RWPE2 (cell line): ENCODE measurements around the gene CTCFL.

Experiments
- ATAC-seq: fragments of 200-7000 bp; cut with Tn5 transposase; 3 replicates; pipeline ENCODE4 v1.9.1; 2021; ENCODE audit warnings: low read depth
- DNase-seq: peaks from one replicate; pipeline ENCODE4 v3.0.0-alpha.2; 2020; ENCODE audit warnings: low spot score
- H3K27ac ChIP-seq: fragments of 450-650 bp; 2 replicates; pipeline ENCODE4 v1.5.1; 2017; ENCODE audit warnings: mild to moderate bottlenecking; ENCODE audit not compliant: poor library complexity, severe bottlenecking
- H3K27me3 ChIP-seq: fragments of 250-450 bp; sonication (Bioruptor Pico); 2 replicates; pipeline ENCODE4 v1.5.1; 2021; ENCODE audit warnings: mild to moderate bottlenecking, moderate library complexity; ENCODE audit not compliant: insufficient read depth, poor library complexity, severe bottlenecking
- H3K36me3 ChIP-seq: fragments of 250-450 bp; sonication (Bioruptor Pico); 2 replicates; pipeline ENCODE4 v1.5.1; 2020; ENCODE audit warnings: low read depth, mild to moderate bottlenecking, moderate library complexity
- H3K4me1 ChIP-seq: fragments of 250-450 bp; sonication (Bioruptor Pico); 2 replicates; pipeline ENCODE4 v1.5.1; 2021; ENCODE audit warnings: mild to moderate bottlenecking, moderate library complexity; ENCODE audit not compliant: insufficient read depth, poor library complexity, severe bottlenecking
- H3K4me3 ChIP-seq: fragments of 250-450 bp; sonication (Bioruptor Pico); 2 replicates; pipeline ENCODE4 v1.5.1; 2021; ENCODE audit warnings: mild to moderate bottlenecking, moderate library complexity; ENCODE audit not compliant: severe bottlenecking
- H3K9me3 ChIP-seq: fragments of 250-450 bp; sonication (Bioruptor Pico); 2 replicates; pipeline ENCODE4 v1.5.1; 2021; ENCODE audit warnings: mild to moderate bottlenecking, moderate library complexity; ENCODE audit not compliant: severe bottlenecking
- CTCF ChIP-seq: fragments of 450-650 bp; IDR thresholded peaks from one replicate; pipeline ENCODE4 v1.5.1; 2017; ENCODE audit warnings: mild to moderate bottlenecking, moderate library complexity; ENCODE audit not compliant: poor library complexity, severe bottlenecking

Gene CTCFL

GRCh38 chr20:57524511-57525176 is at the start of gene CTCFL:
Gene CTCFL (minus strand): TSS chr20:57525140. CDS start chr20:57524205, 935 bp downstream.
- Histone ChIP-seq H3K27me3 (peaks cover 25% of the 10 kb centered on the region), H3K36me3 (no peaks in the 10 kb centered on the region), H3K4me3 (no peak within 1 kb of the TSS), H3K9me3 (no peaks in the 10 kb centered on the region), H3K4me1 (no peaks in the 10 kb centered on the region), H3K27ac (no peak within 1 kb of the TSS)
- TF ChIP-seq CTCF, result no peak
- DNase-seq (no peak), ATAC-seq (peak; percentile 4; the same call in 1 of the 3 replicates)

- DNase-seq (no peak), ATAC-seq (no peak)
- Histone ChIP-seq H3K4me1 (no peaks in the 10 kb centered on the region), H3K27ac (no peak overlapping the region), H3K36me3 (no peaks in the 10 kb centered on the region), H3K9me3 (no peaks in the 10 kb centered on the region), H3K4me3 (no peak overlapping the region), H3K27me3 (peaks cover 87% of the 10 kb centered on the region)
- peak; percentile 26 for TF ChIP-seq CTCF
Measured at GRCh38 chr20:57573894-57574293, 49.0 kb upstream of the CTCFL start.

- H3K36me3 ChIP-seq, result no peaks in the 10 kb centered on the region
- no peak overlapping the region for H3K27ac ChIP-seq
- ATAC-seq (no peak), DNase-seq (no peak)
- H3K9me3 ChIP-seq, result no peaks in the 10 kb centered on the region
- peaks cover 87% of the 10 kb centered on the region for H3K27me3 ChIP-seq
- no peaks in the 10 kb centered on the region for H3K4me1 ChIP-seq
- TF ChIP-seq CTCF, result no peak
- no peak overlapping the region for H3K4me3 ChIP-seq
Measured at GRCh38 chr20:57573242-57573641, 48.3 kb upstream of the CTCFL start.

- no peaks in the 10 kb centered on the region for H3K4me1 ChIP-seq
- no peak overlapping the region for H3K27ac ChIP-seq
- DNase-seq, result no peak
- H3K4me3 ChIP-seq, result no peak overlapping the region
- no peaks in the 10 kb centered on the region for H3K9me3 ChIP-seq
- H3K36me3 ChIP-seq, result no peaks in the 10 kb centered on the region
- H3K27me3 ChIP-seq, result peaks cover 87% of the 10 kb centered on the region
- no peak for TF ChIP-seq CTCF
- ATAC-seq, result no peak
Measured at GRCh38 chr20:57571782-57572416, 47.0 kb upstream of the CTCFL start.

GRCh38 chr20:57570920-57571319 is 46.0 kb upstream of the CTCFL start:
- ATAC-seq (no peak), DNase-seq (no peak)
- H3K36me3 ChIP-seq, result no peaks in the 10 kb centered on the region
- no peak overlapping the region for H3K4me3 ChIP-seq
- no peaks in the 10 kb centered on the region for H3K4me1 ChIP-seq
- peaks cover 87% of the 10 kb centered on the region for H3K27me3 ChIP-seq
- H3K27ac ChIP-seq, result no peak overlapping the region
- H3K9me3 ChIP-seq, result no peaks in the 10 kb centered on the region
- no peak for TF ChIP-seq CTCF
